ENCODE results near the gene SLA2. TPM values are rescaled to one million over a fixed set of nuclear protein-coding genes. Genes with fewer than 3 reads are reported as not detected.

The SLA2 gene
- total RNA-seq, 1 experiment from 2014 or later: not detected

DNA sequence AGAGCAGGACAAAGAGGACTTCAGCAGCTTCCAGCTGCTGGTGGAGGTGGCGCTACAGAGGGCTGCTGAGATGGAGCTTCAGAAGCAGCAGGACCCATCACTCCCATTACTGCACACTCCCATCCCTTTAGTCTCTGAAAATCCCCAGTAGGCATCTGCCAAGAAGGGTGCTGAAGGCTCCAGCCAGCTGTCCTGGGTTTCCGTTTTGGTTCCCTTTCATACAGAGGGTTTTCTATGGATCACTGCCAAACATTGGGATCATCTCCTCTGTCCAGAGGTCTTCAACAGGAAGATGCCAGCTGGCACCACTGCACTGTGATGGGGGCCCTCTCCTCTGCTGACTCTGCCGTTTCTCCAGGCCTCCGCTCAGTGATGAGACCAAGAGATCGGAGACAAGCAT is 54.7 kb downstream of the SLA2 start:
- H3K4me3 Mint-ChIP-seq (ENCODE audit: unreplicated experiment): no peak overlapping the region

GRCh38 chr20:36587388-36588070 is 58.5 kb downstream of the SLA2 start:
- no peaks in the 10 kb centered on the region for H3K9me3 Mint-ChIP-seq (ENCODE audit: unreplicated experiment)
- no TSS peak for BruUV-seq (replicated peaks)
- ChIA-PET CTCF (interaction anchor here (0.6 to 6.5 kb wide), 8 partner anchors 12 to 430 kb away, joined by 3 to 40 read pairs (median 9); partner anchors contain the start of gene RAB5IF), POLR2A (interaction anchor here (2.3 kb wide), 1 partner anchor 19 kb away, joined by 16 read pairs; the partner anchor contains the start of gene RAB5IF)
- no peak overlapping the region for H3K27ac Mint-ChIP-seq (ENCODE audit: low read depth, unreplicated experiment)
- intact Hi-C loops (cut with micrococcal nuclease): no loop called here
- H3K27me3 Mint-ChIP-seq (ENCODE audit: insufficient read depth, unreplicated experiment): no peaks in the 10 kb centered on the region
- TF ChIP-seq, protein P1, sequence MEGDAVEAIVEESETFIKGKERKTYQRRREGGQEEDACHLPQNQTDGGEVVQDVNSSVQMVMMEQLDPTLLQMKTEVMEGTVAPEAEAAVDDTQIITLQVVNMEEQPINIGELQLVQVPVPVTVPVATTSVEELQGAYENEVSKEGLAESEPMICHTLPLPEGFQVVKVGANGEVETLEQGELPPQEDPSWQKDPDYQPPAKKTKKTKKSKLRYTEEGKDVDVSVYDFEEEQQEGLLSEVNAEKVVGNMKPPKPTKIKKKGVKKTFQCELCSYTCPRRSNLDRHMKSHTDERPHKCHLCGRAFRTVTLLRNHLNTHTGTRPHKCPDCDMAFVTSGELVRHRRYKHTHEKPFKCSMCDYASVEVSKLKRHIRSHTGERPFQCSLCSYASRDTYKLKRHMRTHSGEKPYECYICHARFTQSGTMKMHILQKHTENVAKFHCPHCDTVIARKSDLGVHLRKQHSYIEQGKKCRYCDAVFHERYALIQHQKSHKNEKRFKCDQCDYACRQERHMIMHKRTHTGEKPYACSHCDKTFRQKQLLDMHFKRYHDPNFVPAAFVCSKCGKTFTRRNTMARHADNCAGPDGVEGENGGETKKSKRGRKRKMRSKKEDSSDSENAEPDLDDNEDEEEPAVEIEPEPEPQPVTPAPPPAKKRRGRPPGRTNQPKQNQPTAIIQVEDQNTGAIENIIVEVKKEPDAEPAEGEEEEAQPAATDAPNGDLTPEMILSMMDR (IDR thresholded peaks at IDR 0.05; ENCODE audit: unreplicated experiment): no peak
- peaks cover 7% of the 10 kb centered on the region for H3K4me1 Mint-ChIP-seq (ENCODE audit: insufficient read depth, unreplicated experiment)
- DNase-seq (ENCODE audit: unreplicated experiment): no peak
- no peak overlapping the region for H3K4me3 Mint-ChIP-seq (ENCODE audit: unreplicated experiment)
- H3K36me3 Mint-ChIP-seq (ENCODE audit: insufficient read depth, unreplicated experiment): peaks cover 6% of the 10 kb centered on the region

More for the DNA sequence above, 54.7 kb downstream of the SLA2 start:
- intact Hi-C loops (cut with micrococcal nuclease): no loop called here
- H3K4me1 Mint-ChIP-seq (ENCODE audit: insufficient read depth, unreplicated experiment): no peaks in the 10 kb centered on the region
- ChIA-PET CTCF (interaction anchor here (0.6 to 6.9 kb wide), 9 partner anchors 14 to 407 kb away, joined by 3 to 58 read pairs (median 10); partner anchors contain the start of gene RAB5IF), POLR2A (interaction anchor here (1.5 to 9.1 kb wide), 2 partner anchors 13 to 14 kb away, joined by 3 to 67 read pairs; partner anchors contain the start of gene RAB5IF)
- no TSS peak for BruUV-seq (replicated peaks)
- H3K9me3 Mint-ChIP-seq (ENCODE audit: unreplicated experiment): no peaks in the 10 kb centered on the region
- H3K27ac Mint-ChIP-seq (ENCODE audit: low read depth, unreplicated experiment): no peak overlapping the region
- H3K27me3 Mint-ChIP-seq (ENCODE audit: insufficient read depth, unreplicated experiment): no peaks in the 10 kb centered on the region
- TF ChIP-seq, protein P1 (IDR thresholded peaks at IDR 0.05; ENCODE audit: unreplicated experiment): no peak
- H3K36me3 Mint-ChIP-seq (ENCODE audit: insufficient read depth, unreplicated experiment): peaks cover 7% of the 10 kb centered on the region
- DNase-seq (ENCODE audit: unreplicated experiment): no peak

GRCh38 chr20:36585410-36586125 is 60.4 kb downstream of the SLA2 start:
- Mint-ChIP-seq H3K4me1 (ENCODE audit: insufficient read depth, unreplicated experiment) (peaks cover 7% of the 10 kb centered on the region), H3K27me3 (ENCODE audit: insufficient read depth, unreplicated experiment) (no peaks in the 10 kb centered on the region), H3K9me3 (ENCODE audit: unreplicated experiment) (no peaks in the 10 kb centered on the region), H3K27ac (ENCODE audit: low read depth, unreplicated experiment) (no peak overlapping the region), H3K36me3 (ENCODE audit: insufficient read depth, unreplicated experiment) (peaks cover 14% of the 10 kb centered on the region), H3K4me3 (ENCODE audit: unreplicated experiment) (no peak overlapping the region)
- TF ChIP-seq, protein P1 (IDR thresholded peaks at IDR 0.05; ENCODE audit: unreplicated experiment): no peak
- intact Hi-C loops (cut with micrococcal nuclease): no loop called here
- peak; percentile 80 for DNase-seq (ENCODE audit: unreplicated experiment)
- CTCF ChIA-PET: interaction anchor here (0.8 to 6.5 kb wide), 6 partner anchors 9 to 279 kb away, joined by 3 to 40 read pairs (median 6); partner anchors contain the start of gene RAB5IF
- no TSS peak for BruUV-seq (replicated peaks)
- POLR2A ChIA-PET: interaction anchor here (0.5 to 3.3 kb wide), 9 partner anchors 10 to 632 kb away, joined by 3 to 20 read pairs (median 4); partner anchors contain the start of genes RAB5IF, SCAND1 and TGIF2

- no peak for DNase-seq (ENCODE audit: unreplicated experiment)
- Mint-ChIP-seq H3K27me3 (ENCODE audit: insufficient read depth, unreplicated experiment) (no peaks in the 10 kb centered on the region), H3K4me3 (ENCODE audit: unreplicated experiment) (no peak overlapping the region), H3K9me3 (ENCODE audit: unreplicated experiment) (no peaks in the 10 kb centered on the region), H3K27ac (ENCODE audit: low read depth, unreplicated experiment) (no peak overlapping the region), H3K4me1 (ENCODE audit: insufficient read depth, unreplicated experiment) (peaks cover 7% of the 10 kb centered on the region), H3K36me3 (ENCODE audit: insufficient read depth, unreplicated experiment) (peaks cover 20% of the 10 kb centered on the region)
- POLR2A ChIA-PET: interaction anchor here (1.0 to 3.3 kb wide), 5 partner anchors 8 to 21 kb away, joined by 3 to 20 read pairs (median 10); partner anchors contain the start of genes RAB5IF and TGIF2
- intact Hi-C loops (cut with micrococcal nuclease): no loop called here
- BruUV-seq (replicated peaks): no TSS peak
- CTCF ChIA-PET: interaction anchor here (0.6 to 6.5 kb wide), 5 partner anchors 9 to 627 kb away, joined by 3 to 40 read pairs (median 4); partner anchors contain the start of gene RAB5IF
- TF ChIP-seq, protein P1 (IDR thresholded peaks at IDR 0.05; ENCODE audit: unreplicated experiment): no peak
Measured at GRCh38 chr20:36584018-36584481, 61.9 kb downstream of the SLA2 start.
